ENCODE data around the gene HS3ST2.

GRCh38 chr16:22948058-22948602 is 134.2 kb downstream of the HS3ST2 start:
- TF ChIP-seq CTCF (IDR thresholded peaks at IDR 0.05; ENCODE audit: insufficient read depth, low read length, poor library complexity, severe bottlenecking) (no peak), EZH2phosphoT487 (conservative IDR thresholded peaks at IDR 0.05; ENCODE audit: low read length) (no peak)
